K562 (cell line): ENCODE data around the gene SALL3. TPM values are rescaled to one million over a fixed set of nuclear protein-coding genes. Genes with fewer than 3 reads are reported as not detected.

Source experiments
- ATAC-seq: fragments of 200-7000 bp; cut with Tn5 transposase; 3 replicates; pipeline ENCODE4 v1.9.1; 2020; ENCODE audit warnings: moderate library complexity
- BruUV-seq: library from RNA; stranded (reverse); fragments of 400-500 nt; replicated peaks from 2 replicates; lab custom pipeline; 2021; lab: Mats Ljungman, UMichigan
- CTCF ChIA-PET: fragments of 300-600 bp; formaldehyde crosslinking; extraction: SDS; loops from one replicate; lab custom pipeline; 2021; ENCODE audit warnings: low intra/inter-chr PET ratio; lab: Yijun Ruan, JAX
- POLR2A ChIA-PET: fragments of 300-600, 350-650 bp; sonication (Branson Sonifier 250); formaldehyde crosslinking; extraction: SDS; loops from one replicate; lab custom pipeline; 2021; ENCODE audit warnings: antibody characterized with exemption, inconsistent platforms; lab: Yijun Ruan, JAX
- DNase-seq, 4 experiments: peaks; one replicate each; pipeline versions ENCODE4 v3.0.0 to v3.0.0-alpha.2; 2011 to 2018; ENCODE audit warnings: low spot score in 3 of 4, mixed read lengths in 3 of 4; ENCODE audit errors: extremely low read depth in 1 of 4
- FAIRE-seq: peaks from 2 replicates; lab custom pipeline; 2011; peaks lifted over from hg19 to GRCh38; lab: Jason Lieb, UNC
- H2AFZ ChIP-seq: 2 replicates; pipeline ENCODE4 v1.6.0; 2011; ENCODE audit warnings: low read depth, low read length, control low read depth, inconsistent platforms
- H3K27ac ChIP-seq: fragments of 200-600 bp; 3 replicates; pipeline ENCODE4 v1.8.0; 2011; ENCODE audit warnings: low read depth, mild to moderate bottlenecking, control low read depth, inconsistent platforms, low read length, moderate library complexity, mixed read lengths; ENCODE audit errors: extremely low read depth
- H3K27me3 ChIP-seq, 2 experiments: fragments of 300-600 bp in 1 of 2; 2 replicates in 1 of 2; 3 replicates in 1 of 2; pipeline versions ENCODE4 v1.6.0 to v1.8.0; 2011; ENCODE audit warnings: inconsistent platforms in 2 of 2, low read length in 2 of 2, mild to moderate bottlenecking in 1 of 2, mixed read lengths in 1 of 2, moderate library complexity in 1 of 2; ENCODE audit not compliant: control insufficient read depth in 2 of 2, insufficient read depth in 2 of 2
- H3K36me3 ChIP-seq: fragments of 300-600 bp; 3 replicates; pipeline ENCODE4 v1.8.0; 2011; ENCODE audit warnings: mild to moderate bottlenecking, low read length, inconsistent platforms; ENCODE audit not compliant: control insufficient read depth, insufficient read depth
- H3K4me1 ChIP-seq, 2 experiments: fragments of 200-600 bp in 1 of 2; replicated peaks in 1 of 2; 2 replicates in 1 of 2; 3 replicates in 1 of 2; pipeline versions ENCODE4 v1.5.1 to v1.8.0; 2011; ENCODE audit warnings: inconsistent platforms in 2 of 2, low read length in 2 of 2, mild to moderate bottlenecking in 1 of 2, mixed read lengths in 1 of 2, moderate library complexity in 1 of 2; ENCODE audit not compliant: control insufficient read depth in 2 of 2, insufficient read depth in 2 of 2
- H3K4me2 ChIP-seq: 2 replicates; pipeline ENCODE4 v1.6.1; 2011; ENCODE audit warnings: low read length, control low read depth, inconsistent platforms, mixed read lengths; ENCODE audit not compliant: insufficient read depth
- H3K4me3 ChIP-seq: fragments of 200-600 bp; sonication (generic), shearing (Covaris generic); 2 replicates; pipeline ENCODE4 v1.5.1; 2016; ENCODE audit warnings: control low read depth, inconsistent platforms
- H3K79me2 ChIP-seq: fragments of 200-600 bp; 3 replicates; pipeline ENCODE4 v1.8.0; 2011; ENCODE audit warnings: low read length, inconsistent platforms; ENCODE audit not compliant: control insufficient read depth, insufficient read depth
- H3K9ac ChIP-seq, 2 experiments: 2 replicates each; pipeline versions ENCODE4 v1.6.0 to v1.6.1; 2011; ENCODE audit warnings: low read depth in 2 of 2, low read length in 2 of 2, control low read depth in 1 of 2, inconsistent platforms in 1 of 2, mild to moderate bottlenecking in 1 of 2, mixed read lengths in 1 of 2; ENCODE audit not compliant: insufficient read depth in 1 of 2
- H3K9me1 ChIP-seq: one replicate; pipeline ENCODE4 v1.6.0; 2011; ENCODE audit warnings: inconsistent platforms, mild to moderate bottlenecking, low read length, moderate library complexity; ENCODE audit not compliant: control insufficient read depth, insufficient read depth
- H3K9me3 ChIP-seq: replicated peaks from 2 replicates; pipeline ENCODE4 v1.5.1; 2011; ENCODE audit warnings: low read depth, low read length, inconsistent platforms; ENCODE audit not compliant: control insufficient read depth, insufficient read depth
- H4K20me1 ChIP-seq: replicated peaks from 2 replicates; pipeline ENCODE4 v1.6.1; 2011; ENCODE audit warnings: low read length, inconsistent platforms, mixed read lengths; ENCODE audit not compliant: control insufficient read depth, insufficient read depth
- RNF219 ChIP-seq: fragments of 250-450 bp; sonication (Bioruptor Pico); IDR thresholded peaks from 2 replicates; pipeline ENCODE4 v1.5.0; 2022; ENCODE audit warnings: mild to moderate bottlenecking
- ZNF121 ChIP-seq: sonication (generic); formaldehyde crosslinking; conservative IDR thresholded peaks from 2 replicates; pipeline ENCODE4 v1.8.0; 2022; ENCODE audit warnings: missing genetic modification reagents
- WGBS: fragments of 100-300 bp; shearing (Covaris generic); methylation state at CpG from one replicate; pipeline ENCODE4 v1.1.6; 2016; ENCODE audit warnings: low coverage, mixed read lengths; ENCODE audit not compliant: insufficient coverage; ENCODE audit errors: missing lambda C conversion rate; 5-methylcytosine and 5-hydroxymethylcytosine counted together
- in situ Hi-C: fragments of 300-500 bp; cut with MboI; formaldehyde crosslinking; loops from 4 replicates; pipeline ENCODE4 v1.15.0; 2018; ENCODE audit warnings: inconsistent platforms, mixed read lengths
- intact Hi-C: fragments of 100-400 bp; cut with micrococcal nuclease; formaldehyde crosslinking; loops from 2 replicates; pipeline ENCODE4 v1.14.2; 2022
- polyA plus RNA-seq, 8 experiments: library from polyadenylated mRNA; depleted of rRNA in 4 of 8; stranded (reverse) in 5 of 8; unstranded in 3 of 8; fragments of >200 nt; fragmentation: Nextera tagmentation in 2 of 8; fragmentation: Illumina TruSeq in 1 of 8; extraction: Ambion mirVana in 2 of 8; extraction: Trizol in 1 of 8; gene quantifications; 2 replicates each; pipeline versions ENCODE4 v1.2.1 to v1.2.3, GENCODE V29; 2011 to 2014; ENCODE audit warnings: inconsistent platforms in 1 of 8, missing spikeins in 1 of 8
- total RNA-seq, 7 experiments: library from RNA; depleted of rRNA in 6 of 7; stranded (reverse); fragments of >200 nt in 6 of 7; fragmentation: Illumina TruSeq in 2 of 7; extraction: Trizol in 2 of 7; gene quantifications; 2 replicates each; pipeline versions ENCODE4 v1.2.1 to v1.2.3, GENCODE V29; 2011 to 2021; ENCODE audit warnings: low replicate concordance in 1 of 7

The SALL3 gene
- total and polyA plus RNA-seq, 9 of the 15 experiments (the other 6 are each of a cell fraction or from before 2014, with no cell fraction given): not detected

- no peak for TF ChIP-seq RNF219 (CRISPR knock-in tag)
Observed at GRCh38 chr18:79013869-79014268, 34.3 kb downstream of the SALL3 start (continued).

- H3K4me3 ChIP-seq: no peak overlapping the region
- H3K36me3 ChIP-seq: no peaks in the 10 kb centered on the region
- peaks cover 7 to 47% of the 10 kb centered on the region in 2 experiments; a peak in 3 of 5 replicates for H3K27me3 ChIP-seq
- no peak for ATAC-seq
- intact Hi-C loops: no loop called here
- H3K27ac ChIP-seq: no peak overlapping the region
- no peak for DNase-seq
- no peak for FAIRE-seq
- no peaks in the 10 kb centered on the region for H4K20me1 ChIP-seq
- no peaks in the 10 kb centered on the region for H3K4me1 ChIP-seq
- in situ Hi-C loops: no loop called here
- POLR2A ChIA-PET: no interaction called here
- H3K79me2 ChIP-seq: no peaks in the 10 kb centered on the region
- TF ChIP-seq ZNF121: no peak
- CTCF ChIA-PET: no interaction called here
- H3K9me3 ChIP-seq: no peaks in the 10 kb centered on the region
- 0% methylated on average over 4 of the region's 12 CpGs for WGBS
- H2AFZ ChIP-seq: no peak overlapping the region
- no peaks in the 10 kb centered on the region for H3K9me1 ChIP-seq
- H3K9ac ChIP-seq: no peak overlapping the region
- no TSS peak for BruUV-seq
- H3K4me2 ChIP-seq: no peak overlapping the region
Observed at GRCh38 chr18:79018911-79019310, 39.3 kb downstream of the SALL3 start.
